Spleen (tissue), 7 donors: Measurements from ENCODE around the gene AQP2.

Experiments
- POLR2AphosphoS5 ChIP-seq, 3 donors: sonication (generic); formaldehyde crosslinking; IDR thresholded peaks; one replicate each; pipeline ENCODE4 v1.5.1; 2017; ENCODE audit warnings: antibody characterized with exemption in 3 of 3
- TF ChIP-seq, protein P1 (sequence below), 11 experiments: fragments of 200-600 bp in 7 of 11; fragments of 450-650 bp in 4 of 11; sonication (generic) in 4 of 11; IDR thresholded peaks in 8 of 11; conservative IDR thresholded peaks in 3 of 11; 1 replicate in 7 of 11; 2 replicates in 4 of 11; pipeline versions ENCODE4 v1.4.0 to v1.8.0; 2016 to 2021; ENCODE audit warnings: antibody characterized with exemption in 11 of 11, inconsistent platforms in 4 of 11, mild to moderate bottlenecking in 1 of 11
- donor health status: DM: no; HTN: no; CAD: no; lungs with moderate emphysema.
- donor health status: DM: no; HTN: no; CAD: no.
- donor health status: DM: no; HTN: no; CAD: no.

GRCh38 chr12:49905718-49906314 lies 44.7 kb upstream of the AQP2 start:
- TF ChIP-seq, protein P1, sequence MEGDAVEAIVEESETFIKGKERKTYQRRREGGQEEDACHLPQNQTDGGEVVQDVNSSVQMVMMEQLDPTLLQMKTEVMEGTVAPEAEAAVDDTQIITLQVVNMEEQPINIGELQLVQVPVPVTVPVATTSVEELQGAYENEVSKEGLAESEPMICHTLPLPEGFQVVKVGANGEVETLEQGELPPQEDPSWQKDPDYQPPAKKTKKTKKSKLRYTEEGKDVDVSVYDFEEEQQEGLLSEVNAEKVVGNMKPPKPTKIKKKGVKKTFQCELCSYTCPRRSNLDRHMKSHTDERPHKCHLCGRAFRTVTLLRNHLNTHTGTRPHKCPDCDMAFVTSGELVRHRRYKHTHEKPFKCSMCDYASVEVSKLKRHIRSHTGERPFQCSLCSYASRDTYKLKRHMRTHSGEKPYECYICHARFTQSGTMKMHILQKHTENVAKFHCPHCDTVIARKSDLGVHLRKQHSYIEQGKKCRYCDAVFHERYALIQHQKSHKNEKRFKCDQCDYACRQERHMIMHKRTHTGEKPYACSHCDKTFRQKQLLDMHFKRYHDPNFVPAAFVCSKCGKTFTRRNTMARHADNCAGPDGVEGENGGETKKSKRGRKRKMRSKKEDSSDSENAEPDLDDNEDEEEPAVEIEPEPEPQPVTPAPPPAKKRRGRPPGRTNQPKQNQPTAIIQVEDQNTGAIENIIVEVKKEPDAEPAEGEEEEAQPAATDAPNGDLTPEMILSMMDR (IDR thresholded peaks at IDR 0.05 in 8 of 11, conservative IDR thresholded peaks at IDR 0.05 in 3 of 11), result no peak
- no peak for TF ChIP-seq POLR2AphosphoS5 (IDR thresholded peaks at IDR 0.05)
